T-cell (primary cell): Measurements from ENCODE around the gene JAZF1. TPM values are rescaled to one million over a fixed set of nuclear protein-coding genes. Genes with fewer than 3 reads are reported as not detected.

Experiments used
- ATAC-seq, 4 experiments: fragments of 200-7000 bp in 3 of 4; fragments of 150-1000 bp in 1 of 4; cut with Tn5 transposase; replicated peaks in 1 of 4; 1 replicate in 3 of 4; 2 replicates in 1 of 4; pipeline ENCODE4 v1.10.0; 2021; ENCODE audit warnings: moderate library complexity in 3 of 4, mild to moderate bottlenecking in 2 of 4, moderate number of reproducible peaks in 1 of 4
- CTCF ChIA-PET, 2 donors: fragments of 300-600 bp; sonication (Branson Sonifier 250); formaldehyde crosslinking; loops; one replicate each; lab custom pipeline; 2022; ENCODE audit warnings: antibody characterized with exemption in 2 of 2; lab: Charles Lee
- POLR2A ChIA-PET, 2 donors: fragments of 300-600 bp; sonication (Branson Sonifier 250); formaldehyde crosslinking; loops; one replicate each; lab custom pipeline; 2022; ENCODE audit warnings: antibody characterized with exemption in 2 of 2; lab: Charles Lee
- DNase-seq, 35 experiments: peaks; one replicate each; pipeline versions ENCODE4 v3.0.0 to v3.0.0-alpha.2; 2013 to 2023
- H3K27ac ChIP-seq: one replicate; pipeline ENCODE4 v1.5.1; 2013; ENCODE audit warnings: low read length
- H3K27me3 ChIP-seq, 2 experiments: replicated peaks in 1 of 2; 1 replicate in 1 of 2; 2 replicates in 1 of 2; pipeline versions ENCODE4 v1.6.1 to v1.7.0; 2013; ENCODE audit warnings: low read length in 1 of 2, mixed read lengths in 1 of 2; ENCODE audit not compliant: control insufficient read depth in 2 of 2, insufficient read depth in 2 of 2; ENCODE audit errors: extremely low read depth in 1 of 2
- H3K36me3 ChIP-seq, 2 donors: 1 replicate in 1 of 2; 2 replicates in 1 of 2; pipeline versions ENCODE4 v1.6.1 to v1.7.0; 2013; ENCODE audit warnings: low read length in 1 of 2; ENCODE audit not compliant: control insufficient read depth in 2 of 2, insufficient read depth in 1 of 2; ENCODE audit errors: extremely low read depth in 1 of 2
- H3K4me1 ChIP-seq, 2 experiments: 1 replicate in 1 of 2; 2 replicates in 1 of 2; pipeline versions ENCODE4 v1.6.1 to v1.7.0; 2013; ENCODE audit warnings: low read length in 2 of 2, mixed read lengths in 1 of 2; ENCODE audit not compliant: insufficient read depth in 2 of 2, control insufficient read depth in 1 of 2; ENCODE audit errors: extremely low read depth in 1 of 2
- H3K4me3 ChIP-seq, 2 donors: 1 replicate in 1 of 2; 2 replicates in 1 of 2; pipeline versions ENCODE4 v1.5.1 to v1.7.0; 2013; ENCODE audit warnings: mild to moderate bottlenecking in 2 of 2, low read length in 1 of 2, moderate library complexity in 1 of 2; ENCODE audit not compliant: control insufficient read depth in 1 of 2; ENCODE audit errors: extremely low read depth in 1 of 2
- H3K9me3 ChIP-seq: 2 replicates; pipeline ENCODE4 v1.7.0; 2013
- H3K27ac Mint-ChIP-seq, 2 donors: one replicate each; pipeline ENCODE4 v1.8.0; 2020 to 2021; ENCODE audit warnings: mild to moderate bottlenecking in 2 of 2, mixed read lengths in 2 of 2
- H3K27me3 Mint-ChIP-seq, 2 donors: one replicate each; pipeline ENCODE4 v1.8.0; 2021 to 2022; ENCODE audit warnings: mixed read lengths in 2 of 2
- H3K36me3 Mint-ChIP-seq: one replicate; pipeline ENCODE4 v1.8.0; 2021; ENCODE audit warnings: mixed read lengths
- H3K4me1 Mint-ChIP-seq, 3 donors: one replicate each; pipeline ENCODE4 v1.8.0; 2020 to 2022; ENCODE audit warnings: mixed read lengths in 3 of 3, mild to moderate bottlenecking in 1 of 3
- H3K4me3 Mint-ChIP-seq, 3 donors: one replicate each; pipeline ENCODE4 v1.8.0; 2020 to 2022; ENCODE audit warnings: mild to moderate bottlenecking in 3 of 3, mixed read lengths in 3 of 3, moderate library complexity in 3 of 3
- H3K9me3 Mint-ChIP-seq, 3 donors: one replicate each; pipeline ENCODE4 v1.8.0; 2020 to 2022; ENCODE audit warnings: mixed read lengths in 3 of 3
- WGBS: methylation state at CpG from one replicate; pipeline ENCODE4 v1.1.5; 2013; ENCODE audit warnings: missing lambda C conversion rate; ENCODE audit not compliant: insufficient coverage; 5-methylcytosine and 5-hydroxymethylcytosine counted together
- total RNA-seq, 35 experiments: library from RNA in 6 of 35; stranded (reverse) in 6 of 35; fragments of 120-200 nt in 1 of 35; gene quantifications; one replicate each; pipeline versions ENCODE4 v1.2.1 to v1.2.4 and lab custom pipeline; 2013 to 2026

Gene JAZF1
- total RNA-seq, 5 donors from 2014 or later (not counting 1 experiment from before 2014, with no cell fraction given), result 9.6 to 22.1 (median 15.9) TPM

GRCh38 chr7:27840760-27841364 lies 339.7 kb downstream of the JAZF1 start:
- peaks cover 5 to 7% of the 10 kb centered on the region in 2 donors for H3K36me3 ChIP-seq
- no peaks in the 10 kb centered on the region for H3K9me3 ChIP-seq
- Mint-ChIP-seq H3K27ac (peak overlapping the region in 1 of 2 donors; percentile 58), H3K4me3 (no peak overlapping the region), H3K9me3 (no peaks in the 10 kb centered on the region), H3K4me1 (peaks cover 14 to 24% (median 19%) of the 10 kb centered on the region in 3 donors), H3K36me3 (peaks cover 16% of the 10 kb centered on the region), H3K27me3 (no peaks in the 10 kb centered on the region)
- CTCF ChIA-PET, result interaction anchor here in 1 of 2 donors (0.6 kb wide), 1 partner anchor 25 kb away, joined by 3 read pairs; no protein-coding TSS in a partner anchor
- WGBS, result 95% methylated on average over 18 of the region's 18 CpGs
- ATAC-seq (peak in 1 of 4 experiments; percentile 22), DNase-seq (no peak)
- POLR2A ChIA-PET, result interaction anchor here in 1 of 2 donors (0.6 kb wide), 1 partner anchor 90 kb away, joined by 3 read pairs; no protein-coding TSS in a partner anchor
- H3K4me1 ChIP-seq, result peaks cover 7 to 13% of the 10 kb centered on the region in 2 experiments
- no peak overlapping the region for H3K27ac ChIP-seq
- no peak overlapping the region for H3K4me3 ChIP-seq
- H3K27me3 ChIP-seq, result no peaks in the 10 kb centered on the region

GRCh38 chr7:27840313-27840712 lies 340.3 kb downstream of the JAZF1 start:
- no peak overlapping the region for H3K4me3 Mint-ChIP-seq
- WGBS, result no CpG with 5 or more reads among the region's 8 CpGs
- Histone ChIP-seq H3K27ac (peak overlapping the region; percentile 39), H3K27me3 (no peaks in the 10 kb centered on the region), H3K4me1 (peaks cover 7 to 13% of the 10 kb centered on the region in 2 experiments), H3K4me3 (no peak overlapping the region), H3K9me3 (no peaks in the 10 kb centered on the region), H3K36me3 (peaks cover 5 to 7% of the 10 kb centered on the region in 2 donors)
- peaks cover 14 to 25% (median 19%) of the 10 kb centered on the region in 3 donors for H3K4me1 Mint-ChIP-seq
- peak overlapping the region; percentile 58 to 66 for H3K27ac Mint-ChIP-seq
- peak; percentile 56 to 92 (median 72) for ATAC-seq
- no peaks in the 10 kb centered on the region for H3K27me3 Mint-ChIP-seq
- no peaks in the 10 kb centered on the region for H3K9me3 Mint-ChIP-seq
- peak in 34 of 35 experiments; percentile 5 to 68 (median 32) for DNase-seq
- CTCF ChIA-PET, result interaction anchor here in 1 of 2 donors (0.6 kb wide), 1 partner anchor 25 kb away, joined by 3 read pairs; no protein-coding TSS in a partner anchor
- H3K36me3 Mint-ChIP-seq, result peaks cover 17% of the 10 kb centered on the region
- POLR2A ChIA-PET, result no interaction called here

GRCh38 chr7:27839099-27839498 lies 341.5 kb downstream of the JAZF1 start:
- Mint-ChIP-seq H3K4me3 (no peak overlapping the region), H3K4me1 (peaks cover 19 to 25% (median 21%) of the 10 kb centered on the region in 3 donors), H3K27ac (no peak overlapping the region), H3K36me3 (peaks cover 23% of the 10 kb centered on the region), H3K27me3 (no peaks in the 10 kb centered on the region), H3K9me3 (no peaks in the 10 kb centered on the region)
- H3K36me3 ChIP-seq, result peaks cover 5 to 9% of the 10 kb centered on the region in 2 donors
- no peaks in the 10 kb centered on the region for H3K9me3 ChIP-seq
- peaks cover 7 to 13% of the 10 kb centered on the region in 2 experiments for H3K4me1 ChIP-seq
- no peaks in the 10 kb centered on the region for H3K27me3 ChIP-seq
- ChIA-PET CTCF (no interaction called here), POLR2A (no interaction called here)
- no peak overlapping the region for H3K4me3 ChIP-seq
- no peak for ATAC-seq
- no peak for DNase-seq
- 98% methylated on average over 6 of the region's 10 CpGs for WGBS
- H3K27ac ChIP-seq, result no peak overlapping the region

GRCh38 chr7:27836536-27836935 lies 344.1 kb downstream of the JAZF1 start:
- H3K4me3 Mint-ChIP-seq, result no peak overlapping the region
- peak overlapping the region; percentile 18 to 60 for H3K27ac Mint-ChIP-seq
- peaks cover 19 to 25% (median 21%) of the 10 kb centered on the region in 3 donors for H3K4me1 Mint-ChIP-seq
- CTCF ChIA-PET, result interaction anchor here in 1 of 2 donors (1.1 kb wide), 1 partner anchor 282 kb away, joined by 3 read pairs; no protein-coding TSS in a partner anchor
- H3K36me3 ChIP-seq, result peaks cover 5 to 20% of the 10 kb centered on the region in 2 donors
- peaks cover 36% of the 10 kb centered on the region for H3K36me3 Mint-ChIP-seq
- no peaks in the 10 kb centered on the region for H3K27me3 Mint-ChIP-seq
- ATAC-seq (no peak), DNase-seq (no peak)
- H3K4me3 ChIP-seq, result no peak overlapping the region
- POLR2A ChIA-PET, result interaction anchor here in 1 of 2 donors (0.5 kb wide), 1 partner anchor 878 kb away, joined by 5 read pairs; no protein-coding TSS in a partner anchor
- H3K27ac ChIP-seq, result no peak overlapping the region
- H3K27me3 ChIP-seq, result no peaks in the 10 kb centered on the region
- peaks cover 7 to 13% of the 10 kb centered on the region in 2 experiments for H3K4me1 ChIP-seq
- H3K9me3 Mint-ChIP-seq, result no peaks in the 10 kb centered on the region
- no peaks in the 10 kb centered on the region for H3K9me3 ChIP-seq
- 89% methylated on average over 1 of the region's 2 CpGs for WGBS

- POLR2A ChIA-PET, result no interaction called here
- Histone ChIP-seq H3K4me3 (no peak overlapping the region), H3K9me3 (no peaks in the 10 kb centered on the region), H3K4me1 (peaks cover 4 to 6% of the 10 kb centered on the region in 2 experiments), H3K27ac (no peak overlapping the region), H3K27me3 (no peaks in the 10 kb centered on the region), H3K36me3 (peaks cover 5 to 27% of the 10 kb centered on the region in 2 donors)
- ATAC-seq (no peak), DNase-seq (no peak)
- Mint-ChIP-seq H3K36me3 (peaks cover 43% of the 10 kb centered on the region), H3K4me3 (no peak overlapping the region), H3K27ac (no peak overlapping the region), H3K27me3 (no peaks in the 10 kb centered on the region), H3K9me3 (no peaks in the 10 kb centered on the region), H3K4me1 (peaks cover 9 to 16% (median 12%) of the 10 kb centered on the region in 3 donors)
- CTCF ChIA-PET, result interaction anchor here in 1 of 2 donors (1.1 kb wide), 1 partner anchor 284 kb away, joined by 3 read pairs; no protein-coding TSS in a partner anchor
- WGBS, result no CpG with 5 or more reads among the region's 7 CpGs
Measured at GRCh38 chr7:27835376-27835775, 345.2 kb downstream of the JAZF1 start.

- CTCF ChIA-PET, result no interaction called here
- Mint-ChIP-seq H3K27me3 (no peaks in the 10 kb centered on the region), H3K36me3 (peaks cover 39% of the 10 kb centered on the region), H3K9me3 (no peaks in the 10 kb centered on the region), H3K4me3 (no peak overlapping the region), H3K4me1 (peaks cover under 1 to 7% (median 7%) of the 10 kb centered on the region in 3 donors), H3K27ac (peak overlapping the region in 1 of 2 donors; percentile 59)
- Histone ChIP-seq H3K27ac (no peak overlapping the region), H3K4me1 (no peaks in the 10 kb centered on the region), H3K36me3 (peaks cover 5 to 26% of the 10 kb centered on the region in 2 donors), H3K9me3 (no peaks in the 10 kb centered on the region), H3K27me3 (no peaks in the 10 kb centered on the region), H3K4me3 (no peak overlapping the region)
- no peak for ATAC-seq
- DNase-seq, result no peak
- POLR2A ChIA-PET, result no interaction called here
- 100% methylated on average over 5 of the region's 7 CpGs for WGBS
Measured at GRCh38 chr7:27834179-27834921, 346.2 kb downstream of the JAZF1 start.
